Effector memory CD4-positive, alpha-beta T cell (primary cell): ENCODE measurements around the gene GRK4.

Experiments used
- DNase-seq, 3 donors: peaks; one replicate each; pipeline ENCODE4 v3.0.0-alpha.2; 2020
- H3K27ac ChIP-seq: 2 replicates; pipeline ENCODE4 v1.7.0; 2013; ENCODE audit warnings: mild to moderate bottlenecking, low read length, moderate library complexity; ENCODE audit not compliant: insufficient read depth, poor library complexity, severe bottlenecking
- H3K27me3 ChIP-seq: replicated peaks from 2 replicates; pipeline ENCODE4 v1.7.0; 2013; ENCODE audit warnings: mild to moderate bottlenecking, low read length; ENCODE audit not compliant: insufficient read depth, control insufficient read depth, poor library complexity, severe bottlenecking
- H3K36me3 ChIP-seq: 2 replicates; pipeline ENCODE4 v1.7.0; 2013; ENCODE audit warnings: mild to moderate bottlenecking, low read length, moderate library complexity; ENCODE audit not compliant: control insufficient read depth, insufficient read depth
- H3K4me1 ChIP-seq: 2 replicates; pipeline ENCODE4 v1.7.0; 2013; ENCODE audit warnings: low read length, mild to moderate bottlenecking; ENCODE audit not compliant: control insufficient read depth, insufficient read depth, poor library complexity, severe bottlenecking
- H3K4me3 ChIP-seq: 2 replicates; pipeline ENCODE4 v1.7.0; 2013; ENCODE audit warnings: low read length, low read depth, mild to moderate bottlenecking; ENCODE audit not compliant: insufficient read depth, poor library complexity, severe bottlenecking
- H3K9me3 ChIP-seq: 2 replicates; pipeline ENCODE4 v1.7.0; 2013; ENCODE audit warnings: mild to moderate bottlenecking, low read length, moderate library complexity; ENCODE audit not compliant: control insufficient read depth

GRK4 gene

DNA sequence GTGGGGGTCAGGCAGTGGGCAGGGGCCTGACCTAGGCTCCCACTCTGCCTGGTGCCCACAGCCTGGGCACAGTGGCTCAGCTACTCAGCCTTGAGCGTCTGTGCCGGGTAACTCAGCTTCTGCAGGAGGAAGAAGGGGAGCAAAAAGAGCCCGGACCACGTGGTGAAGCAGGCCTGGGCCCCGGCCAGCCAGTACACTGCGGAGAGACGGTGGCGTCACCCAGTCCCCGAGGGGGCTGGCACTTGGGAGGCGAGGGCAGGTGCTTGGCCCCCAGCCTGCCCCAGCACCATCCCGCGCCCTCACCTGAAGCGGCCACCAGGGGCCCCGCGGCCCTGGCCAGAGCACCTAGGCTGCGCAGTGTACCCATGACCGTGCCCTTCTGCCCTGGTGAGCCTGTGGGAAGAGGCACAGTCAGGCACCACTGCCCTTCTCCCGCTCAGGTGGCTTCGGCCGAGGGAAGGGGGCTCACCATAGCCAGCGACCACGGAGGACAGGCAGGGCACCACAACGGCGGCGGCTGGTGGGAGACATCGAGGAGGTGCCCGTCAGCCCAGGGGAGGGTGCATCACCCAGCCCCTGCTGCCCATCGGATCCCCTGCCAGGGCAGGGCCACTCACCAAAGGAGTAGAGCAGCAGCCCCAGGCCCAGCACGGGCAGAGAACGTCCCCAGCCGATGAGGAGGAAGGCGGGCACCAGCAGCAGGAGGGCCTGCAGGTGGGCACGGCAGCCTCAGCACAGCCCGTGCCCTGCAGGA lies 32.4 kb upstream of the GRK4 start:
- DNase-seq, result no peak
- Histone ChIP-seq H3K9me3 (no peaks in the 10 kb centered on the region), H3K36me3 (peaks cover 49% of the 10 kb centered on the region), H3K4me1 (peaks cover 43% of the 10 kb centered on the region), H3K27me3 (no peaks in the 10 kb centered on the region), H3K27ac (peak overlapping the region; percentile 66), H3K4me3 (no peak overlapping the region)

DNA sequence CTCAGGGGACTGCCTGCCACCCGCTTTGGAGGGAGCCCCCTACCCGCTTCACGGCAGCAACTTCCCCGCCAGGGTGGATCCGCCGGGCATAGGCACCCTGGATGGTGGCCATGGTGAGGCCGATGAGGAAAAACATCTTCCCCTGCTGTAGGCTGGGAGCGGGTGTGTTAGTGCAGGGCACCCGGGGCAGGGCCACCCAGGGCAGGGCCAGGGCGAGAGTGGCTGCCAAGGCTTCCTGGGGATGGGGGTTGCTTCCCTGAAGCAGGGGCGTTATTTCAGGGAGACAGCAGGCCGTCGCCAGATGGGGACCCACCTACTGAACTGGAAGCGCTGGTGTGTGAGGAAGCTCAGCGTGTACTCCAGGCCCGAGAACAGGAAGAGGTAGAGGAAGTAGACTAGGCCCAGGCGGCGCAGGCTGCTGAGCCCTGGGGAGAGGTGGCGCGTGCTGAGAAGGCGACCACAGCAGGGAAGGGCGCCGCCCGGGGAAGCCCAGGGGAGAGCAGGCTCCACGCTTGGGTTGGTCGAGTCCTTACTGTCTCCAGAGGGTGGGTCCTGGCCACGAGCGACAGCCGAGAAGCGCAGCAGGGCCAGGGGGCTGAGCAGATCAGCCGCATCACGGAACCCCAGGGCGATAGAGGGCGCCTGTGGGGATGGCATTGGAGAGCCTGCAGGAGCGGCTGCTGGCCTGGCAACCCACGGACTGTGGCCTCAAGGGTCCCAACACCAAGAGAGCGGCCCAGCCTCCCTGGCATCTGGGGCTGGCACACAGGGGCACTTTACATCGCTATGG lies 31.7 kb upstream of the GRK4 start:
- H3K27ac ChIP-seq, result peak overlapping the region; percentile 66
- H3K27me3 ChIP-seq, result no peaks in the 10 kb centered on the region
- H3K4me1 ChIP-seq, result peaks cover 50% of the 10 kb centered on the region
- peak; percentile 30 to 47 (median 40) for DNase-seq
- peaks cover 42% of the 10 kb centered on the region for H3K36me3 ChIP-seq
- H3K9me3 ChIP-seq, result no peaks in the 10 kb centered on the region
- H3K4me3 ChIP-seq, result no peak overlapping the region

DNA sequence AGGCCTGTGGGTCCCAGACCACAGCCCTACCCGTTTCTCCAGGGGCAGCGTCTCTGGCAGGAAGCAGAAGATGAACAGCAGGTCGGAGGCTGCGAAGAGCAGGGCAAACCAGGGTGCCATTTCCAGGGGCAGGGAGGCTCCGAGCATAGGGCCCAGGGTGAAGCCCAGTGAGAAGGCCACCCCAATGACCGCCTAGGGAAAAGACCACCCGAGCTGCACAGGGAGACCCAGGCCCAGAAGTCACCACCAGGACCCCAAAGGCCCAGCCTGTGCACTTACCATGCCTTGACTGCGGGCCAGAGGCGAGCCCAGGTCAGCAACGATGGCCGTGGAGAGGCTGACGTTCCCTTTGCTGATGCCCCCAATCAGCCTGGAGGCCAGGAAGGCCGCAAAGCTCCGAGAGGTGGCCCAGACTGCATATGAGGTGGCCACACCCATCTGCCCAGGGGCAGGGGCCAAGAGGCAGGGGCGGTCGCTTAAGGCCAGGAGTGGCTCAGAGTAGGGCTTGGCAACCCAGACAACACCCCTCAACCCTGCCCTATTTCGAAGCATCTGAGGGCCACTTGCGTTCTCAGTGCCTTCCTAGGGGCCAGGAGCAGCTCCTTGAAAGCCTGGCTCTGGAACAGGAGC lies 30.9 kb upstream of the GRK4 start:
- Histone ChIP-seq H3K36me3 (peaks cover 35% of the 10 kb centered on the region), H3K4me1 (peaks cover 58% of the 10 kb centered on the region), H3K9me3 (no peaks in the 10 kb centered on the region), H3K27me3 (no peaks in the 10 kb centered on the region), H3K4me3 (no peak overlapping the region), H3K27ac (peak overlapping the region; percentile 66)
- DNase-seq, result no peak

GRCh38 chr4:2932951-2933565 lies 30.3 kb upstream of the GRK4 start:
- Histone ChIP-seq H3K9me3 (no peaks in the 10 kb centered on the region), H3K4me1 (peaks cover 59% of the 10 kb centered on the region), H3K27me3 (no peaks in the 10 kb centered on the region), H3K36me3 (peaks cover 29% of the 10 kb centered on the region), H3K4me3 (peak overlapping the region; percentile 64), H3K27ac (peak overlapping the region; percentile 66)
- DNase-seq, result no peak

- Histone ChIP-seq H3K4me3 (peak overlapping the region; percentile 64), H3K36me3 (peaks cover 26% of the 10 kb centered on the region), H3K9me3 (no peaks in the 10 kb centered on the region), H3K27me3 (no peaks in the 10 kb centered on the region), H3K27ac (peak overlapping the region; percentile 66), H3K4me1 (peaks cover 59% of the 10 kb centered on the region)
- DNase-seq, result no peak
Observed at GRCh38 chr4:2933566-2934076, 29.8 kb upstream of the GRK4 start.

DNA sequence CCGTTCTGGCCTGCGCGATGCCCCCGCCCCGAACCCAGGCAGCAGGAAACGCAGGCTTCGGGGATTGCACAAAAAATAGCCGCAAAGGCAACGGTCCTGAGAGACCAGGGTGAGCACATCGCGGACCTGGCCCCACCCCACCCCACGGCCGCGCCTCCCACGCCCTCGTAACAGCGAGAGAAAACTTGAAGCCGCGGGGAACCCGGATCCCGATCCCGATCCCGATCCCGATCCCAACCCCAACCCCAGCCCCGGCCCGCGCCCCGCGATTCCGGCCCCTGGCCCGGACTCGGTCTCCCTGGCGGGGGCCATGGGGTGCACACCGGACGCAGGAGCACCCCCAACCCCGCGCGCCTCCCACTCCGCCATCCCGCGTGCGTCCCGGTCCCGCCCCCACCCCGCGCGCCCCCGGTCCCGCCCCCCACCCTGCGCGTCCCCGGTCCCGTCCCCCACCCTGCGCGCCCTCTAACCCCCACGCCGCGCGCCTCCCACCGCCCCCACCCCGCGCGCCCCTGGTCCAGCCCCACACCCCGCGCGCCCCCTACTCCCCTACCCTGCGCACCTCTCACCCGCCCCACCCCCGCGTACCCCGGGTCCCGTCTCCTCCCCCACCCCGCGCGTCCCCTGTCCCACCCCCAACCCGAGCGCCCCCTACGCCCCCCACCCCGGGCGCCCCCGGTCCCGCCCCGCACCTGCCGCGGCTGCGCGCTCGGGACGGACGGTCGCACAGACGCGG lies 29.1 kb upstream of the GRK4 start:
- peaks cover 59% of the 10 kb centered on the region for H3K4me1 ChIP-seq
- H3K27ac ChIP-seq, result peak overlapping the region; percentile 90
- H3K27me3 ChIP-seq, result no peaks in the 10 kb centered on the region
- peaks cover 26% of the 10 kb centered on the region for H3K36me3 ChIP-seq
- peak; percentile 33 to 49 (median 40) for DNase-seq
- no peaks in the 10 kb centered on the region for H3K9me3 ChIP-seq
- peak overlapping the region; percentile 97 for H3K4me3 ChIP-seq

DNA sequence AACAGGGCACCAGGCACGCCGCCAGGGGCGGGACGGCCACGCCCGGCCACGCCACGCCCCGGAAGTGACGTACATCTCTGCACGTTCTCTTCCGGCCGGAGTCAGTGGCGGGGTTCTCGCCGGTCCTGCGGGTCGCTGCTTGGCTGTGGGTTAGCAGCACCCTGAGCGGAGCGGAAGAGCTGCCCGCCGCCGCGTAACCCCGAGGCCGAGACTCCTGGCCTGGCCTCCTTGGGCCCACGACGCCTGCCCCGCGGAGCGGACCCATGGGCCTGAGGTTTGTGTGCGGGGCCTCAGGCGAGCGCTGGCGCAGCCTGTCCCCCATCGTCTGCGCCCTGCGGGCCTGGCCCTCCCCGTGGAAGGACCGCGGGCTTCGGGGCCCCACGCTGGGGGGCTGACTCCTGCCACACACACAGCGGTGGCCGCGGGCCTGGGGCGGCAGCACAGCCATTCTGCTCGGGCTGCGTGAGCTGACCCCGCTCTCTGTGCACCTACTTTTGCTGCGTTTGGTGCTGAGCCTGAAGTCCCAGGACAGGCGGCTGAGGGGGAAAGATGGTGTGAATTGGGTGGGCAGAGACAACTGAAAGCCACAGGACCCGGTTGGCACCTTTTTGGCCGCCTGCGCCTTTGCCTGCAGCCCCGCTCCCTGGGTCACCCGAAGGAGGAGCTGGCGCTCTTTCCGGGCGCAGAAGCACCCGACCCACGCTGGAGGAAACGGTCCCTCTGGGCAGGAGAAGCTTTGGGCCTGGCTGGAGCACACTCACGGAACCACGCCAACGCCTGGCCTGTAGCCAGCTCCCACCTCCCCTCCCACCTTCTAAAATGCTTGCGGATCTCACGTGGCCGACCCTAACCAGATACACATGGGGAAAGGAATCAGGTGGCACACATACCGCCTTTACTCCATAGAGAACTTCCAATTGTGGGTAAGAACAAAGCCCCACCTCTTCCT lies 28.3 kb upstream of the GRK4 start:
- Histone ChIP-seq H3K27ac (peak overlapping the region; percentile 90), H3K36me3 (peaks cover 26% of the 10 kb centered on the region), H3K4me1 (peaks cover 59% of the 10 kb centered on the region), H3K9me3 (no peaks in the 10 kb centered on the region), H3K4me3 (peak overlapping the region; percentile 97), H3K27me3 (no peaks in the 10 kb centered on the region)
- peak; percentile 91 to 95 (median 93) for DNase-seq

DNA sequence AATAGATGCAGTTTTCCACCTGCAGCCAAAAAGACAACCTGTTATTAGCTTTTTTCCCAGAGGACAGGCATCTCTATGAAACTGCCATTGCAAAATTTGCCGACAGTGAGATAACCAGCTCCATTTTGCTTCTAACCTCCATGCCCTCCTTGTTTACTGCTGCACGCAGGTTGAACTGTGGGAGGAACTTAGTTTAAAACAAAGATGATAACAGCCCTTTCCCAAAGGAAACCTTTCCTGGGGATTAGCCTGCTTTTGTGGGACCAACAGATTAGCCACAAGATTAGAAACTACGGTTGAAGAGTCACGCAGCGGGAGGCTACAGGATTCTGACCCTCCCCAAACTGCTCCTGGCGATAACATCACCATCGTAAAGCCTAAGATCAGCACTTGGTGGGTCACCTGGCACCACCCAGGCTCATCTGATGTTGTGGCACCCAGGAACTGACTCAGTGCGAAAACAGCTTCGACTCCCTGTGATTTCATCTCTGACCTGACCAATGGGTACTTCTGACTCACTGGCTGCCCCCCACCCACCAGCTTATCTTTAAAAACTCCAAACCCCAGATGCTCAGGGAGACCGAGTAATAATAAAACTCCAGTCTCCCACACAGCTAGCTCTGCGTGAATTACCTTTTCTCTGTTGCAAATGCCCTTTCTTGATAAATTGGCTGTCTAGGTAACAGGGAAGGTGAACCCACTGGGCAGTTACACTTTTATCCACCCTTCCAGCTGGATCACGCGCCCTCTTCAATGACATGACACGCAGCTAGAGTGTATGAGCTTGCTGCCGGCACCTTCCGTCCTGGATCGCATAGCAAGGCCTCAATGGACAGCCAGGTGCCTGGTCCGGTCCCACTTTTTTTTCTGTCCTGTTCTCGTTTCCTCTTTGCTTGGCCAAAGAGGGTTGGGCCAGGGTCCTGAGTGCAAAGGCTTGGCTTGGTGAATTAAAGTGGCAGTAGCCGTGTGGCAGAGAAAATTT lies 27.3 kb upstream of the GRK4 start:
- peak overlapping the region; percentile 90 for H3K27ac ChIP-seq
- DNase-seq, result peak; percentile 37 to 66 (median 56)
- peaks cover 57% of the 10 kb centered on the region for H3K4me1 ChIP-seq

More for the DNA sequence above, 27.3 kb upstream of the GRK4 start:
- no peaks in the 10 kb centered on the region for H3K9me3 ChIP-seq
- H3K27me3 ChIP-seq, result no peaks in the 10 kb centered on the region
- peaks cover 32% of the 10 kb centered on the region for H3K36me3 ChIP-seq
- peak overlapping the region; percentile 97 for H3K4me3 ChIP-seq
